KMS-11 (cell line): ENCODE measurements around the gene PLXNA4.

Experiments
- H2AFZ ChIP-seq: fragments of 200-600 bp; sonication (generic); 2 replicates; pipeline ENCODE4 v1.6.1; 2016; ENCODE audit warnings: antibody characterized with exemption, mixed run types, low read depth
- H3K27ac ChIP-seq: fragments of 200-600 bp; sonication (generic); 2 replicates; pipeline ENCODE4 v1.6.1; 2016; ENCODE audit warnings: mild to moderate bottlenecking, mixed run types
- H3K27me3 ChIP-seq: fragments of 200-600 bp; sonication (generic); 2 replicates; pipeline ENCODE4 v1.6.1; 2017; ENCODE audit warnings: mild to moderate bottlenecking, low read depth, mixed run types, moderate library complexity; ENCODE audit not compliant: insufficient read depth
- H3K36me3 ChIP-seq: fragments of 200-600 bp; sonication (generic); 2 replicates; pipeline ENCODE4 v1.6.1; 2017; ENCODE audit warnings: mild to moderate bottlenecking, mixed run types; ENCODE audit not compliant: insufficient read depth
- H3K4me1 ChIP-seq: fragments of 200-600 bp; sonication (generic); 2 replicates; pipeline ENCODE4 v1.6.1; 2016; ENCODE audit warnings: mild to moderate bottlenecking, low read depth, mixed run types; ENCODE audit not compliant: poor library complexity, severe bottlenecking
- H3K4me2 ChIP-seq: fragments of 200-600 bp; sonication (generic); 2 replicates; pipeline ENCODE4 v1.7.0; 2016; ENCODE audit warnings: mild to moderate bottlenecking, mixed run types
- H3K4me3 ChIP-seq: fragments of 200-600 bp; sonication (generic); IDR thresholded peaks from 2 replicates; pipeline ENCODE4 v1.6.1; 2017; ENCODE audit warnings: low read depth, low read length, mixed read lengths; ENCODE audit not compliant: insufficient read depth
- H3K79me2 ChIP-seq: fragments of 200-600 bp; sonication (generic); 2 replicates; pipeline ENCODE4 v1.6.1; 2016; ENCODE audit warnings: low read depth, mixed run types; ENCODE audit not compliant: insufficient read depth
- H3K9ac ChIP-seq: fragments of 200-600 bp; sonication (generic); 2 replicates; pipeline ENCODE4 v1.6.1; 2016; ENCODE audit warnings: mild to moderate bottlenecking, mixed run types
- H4K20me1 ChIP-seq: fragments of 200-600 bp; sonication (generic); 2 replicates; pipeline ENCODE4 v1.6.1; 2016; ENCODE audit warnings: mild to moderate bottlenecking, mixed run types; ENCODE audit not compliant: insufficient read depth
- TF ChIP-seq, protein P1 (sequence below): fragments of 200-600 bp; sonication (generic); conservative IDR thresholded peaks from 2 replicates; pipeline ENCODE4 v1.6.1; 2017; ENCODE audit warnings: low read depth, mild to moderate bottlenecking, antibody characterized with exemption, low read length, moderate library complexity, mixed read lengths

PLXNA4 gene

DNA sequence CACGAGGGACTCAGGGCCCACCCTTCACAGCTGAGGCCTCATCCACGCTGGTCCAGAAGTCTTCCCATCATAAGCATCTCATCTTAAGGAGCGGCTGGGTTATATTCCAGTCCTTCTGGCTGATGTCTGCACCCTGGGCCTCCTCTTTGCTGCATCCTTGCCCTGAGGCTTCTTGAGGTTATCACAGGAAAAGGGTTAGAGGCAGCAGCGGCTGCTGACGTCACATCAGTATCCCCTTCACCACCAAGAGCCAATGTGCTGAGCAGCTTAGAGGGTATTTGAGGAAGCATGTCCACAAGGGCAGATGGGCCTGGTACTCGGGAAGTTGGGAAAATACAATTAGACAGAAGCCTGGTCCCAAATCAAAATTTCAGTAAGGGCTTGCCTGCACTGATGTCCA lies 125.1 kb downstream of the PLXNA4 start:
- Histone ChIP-seq H3K4me1 (no peaks in the 10 kb centered on the region), H4K20me1 (no peaks in the 10 kb centered on the region), H3K27me3 (no peaks in the 10 kb centered on the region), H2AFZ (no peak overlapping the region), H3K4me3 (no peak overlapping the region), H3K36me3 (no peaks in the 10 kb centered on the region), H3K9ac (no peak overlapping the region), H3K4me2 (no peak overlapping the region), H3K79me2 (no peaks in the 10 kb centered on the region), H3K27ac (no peak overlapping the region)
- TF ChIP-seq, protein P1, sequence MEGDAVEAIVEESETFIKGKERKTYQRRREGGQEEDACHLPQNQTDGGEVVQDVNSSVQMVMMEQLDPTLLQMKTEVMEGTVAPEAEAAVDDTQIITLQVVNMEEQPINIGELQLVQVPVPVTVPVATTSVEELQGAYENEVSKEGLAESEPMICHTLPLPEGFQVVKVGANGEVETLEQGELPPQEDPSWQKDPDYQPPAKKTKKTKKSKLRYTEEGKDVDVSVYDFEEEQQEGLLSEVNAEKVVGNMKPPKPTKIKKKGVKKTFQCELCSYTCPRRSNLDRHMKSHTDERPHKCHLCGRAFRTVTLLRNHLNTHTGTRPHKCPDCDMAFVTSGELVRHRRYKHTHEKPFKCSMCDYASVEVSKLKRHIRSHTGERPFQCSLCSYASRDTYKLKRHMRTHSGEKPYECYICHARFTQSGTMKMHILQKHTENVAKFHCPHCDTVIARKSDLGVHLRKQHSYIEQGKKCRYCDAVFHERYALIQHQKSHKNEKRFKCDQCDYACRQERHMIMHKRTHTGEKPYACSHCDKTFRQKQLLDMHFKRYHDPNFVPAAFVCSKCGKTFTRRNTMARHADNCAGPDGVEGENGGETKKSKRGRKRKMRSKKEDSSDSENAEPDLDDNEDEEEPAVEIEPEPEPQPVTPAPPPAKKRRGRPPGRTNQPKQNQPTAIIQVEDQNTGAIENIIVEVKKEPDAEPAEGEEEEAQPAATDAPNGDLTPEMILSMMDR = no peak

DNA sequence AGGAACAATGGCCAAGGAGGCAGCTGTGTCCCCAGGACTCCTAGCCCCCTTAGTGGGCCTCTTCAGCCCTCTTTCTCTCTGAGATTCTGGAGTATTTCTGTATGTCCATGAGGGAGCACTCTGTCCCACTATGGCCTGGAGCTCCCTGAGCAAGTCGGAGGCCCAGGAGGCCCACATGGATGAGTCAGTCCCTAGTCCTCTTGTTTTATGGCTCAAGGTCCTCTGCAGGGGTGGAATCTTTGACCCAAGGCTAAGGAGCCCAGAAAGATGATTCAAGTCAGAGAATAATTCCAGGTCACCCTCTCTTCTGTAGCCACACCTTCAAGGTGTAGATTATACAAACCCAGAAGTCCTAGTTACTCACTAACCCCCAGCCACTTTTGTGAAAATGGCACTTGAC lies 125.6 kb downstream of the PLXNA4 start:
- H3K4me1 ChIP-seq = no peaks in the 10 kb centered on the region
- no peaks in the 10 kb centered on the region for H3K36me3 ChIP-seq
- no peak overlapping the region for H2AFZ ChIP-seq
- H3K4me2 ChIP-seq = no peak overlapping the region
- no peaks in the 10 kb centered on the region for H4K20me1 ChIP-seq
- TF ChIP-seq, protein P1 = no peak
- H3K9ac ChIP-seq = no peak overlapping the region
- H3K79me2 ChIP-seq = no peaks in the 10 kb centered on the region
- H3K4me3 ChIP-seq = no peak overlapping the region
- H3K27ac ChIP-seq = no peak overlapping the region
- no peaks in the 10 kb centered on the region for H3K27me3 ChIP-seq

DNA sequence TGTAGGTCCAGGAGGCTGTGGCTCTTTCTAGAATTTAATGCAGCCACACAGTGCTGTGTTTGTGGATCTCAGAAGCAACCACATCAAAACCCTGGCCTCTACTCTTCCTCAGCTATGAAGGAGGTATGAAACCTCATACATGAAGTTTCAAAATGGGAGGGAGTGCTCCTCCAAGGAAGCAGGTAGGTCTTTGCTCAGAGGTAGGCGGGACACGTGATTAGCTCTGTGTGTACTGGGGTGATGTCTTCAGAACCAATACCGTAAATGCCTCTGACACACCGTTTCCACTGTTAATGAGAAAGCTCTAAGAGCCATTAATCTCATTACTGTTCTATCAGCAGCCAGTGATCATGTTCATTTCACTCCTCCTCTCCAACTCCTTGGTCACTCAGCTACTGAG lies 126.1 kb downstream of the PLXNA4 start:
- TF ChIP-seq, protein P1 = no peak
- Histone ChIP-seq H3K4me1 (no peaks in the 10 kb centered on the region), H3K4me3 (no peak overlapping the region), H2AFZ (no peak overlapping the region), H3K27ac (no peak overlapping the region), H3K36me3 (no peaks in the 10 kb centered on the region), H3K9ac (no peak overlapping the region), H3K79me2 (no peaks in the 10 kb centered on the region), H3K27me3 (no peaks in the 10 kb centered on the region), H4K20me1 (no peaks in the 10 kb centered on the region), H3K4me2 (no peak overlapping the region)

DNA sequence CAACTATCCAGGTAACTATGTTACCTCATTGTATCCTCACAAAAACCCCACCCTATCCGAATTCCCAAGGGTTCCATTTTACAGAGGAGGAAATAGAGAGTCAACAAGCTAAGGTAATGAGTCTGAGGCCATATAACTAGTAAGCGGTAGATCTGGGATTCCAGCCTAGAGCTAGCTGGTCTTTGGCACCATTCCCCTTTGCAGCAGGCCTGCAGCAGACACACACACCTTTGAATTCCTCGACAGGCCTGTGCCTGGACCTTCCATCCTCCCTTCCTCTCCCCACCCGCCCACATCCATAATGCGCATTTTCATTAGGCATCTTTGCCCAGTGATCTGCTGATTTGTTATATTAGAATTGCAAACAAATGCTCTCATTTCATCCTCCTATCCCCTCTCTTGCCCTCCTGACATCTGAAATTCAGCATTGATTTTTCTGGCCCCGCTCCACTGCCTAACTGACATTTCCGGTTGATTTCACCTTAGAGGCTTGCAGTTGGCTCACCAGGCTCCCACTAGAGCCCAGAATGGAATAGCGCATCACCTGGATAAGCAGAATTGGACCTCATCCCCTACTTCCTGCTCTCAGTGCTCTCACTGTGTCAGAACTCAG lies 129.5 kb downstream of the PLXNA4 start:
- no peaks in the 10 kb centered on the region for H3K36me3 ChIP-seq
- H3K4me2 ChIP-seq = no peak overlapping the region
- no peaks in the 10 kb centered on the region for H4K20me1 ChIP-seq
- H3K4me1 ChIP-seq = no peaks in the 10 kb centered on the region
- H3K4me3 ChIP-seq = no peak overlapping the region
- no peak overlapping the region for H3K27ac ChIP-seq
- no peaks in the 10 kb centered on the region for H3K27me3 ChIP-seq
- TF ChIP-seq, protein P1 = no peak
- no peaks in the 10 kb centered on the region for H3K79me2 ChIP-seq
- H2AFZ ChIP-seq = no peak overlapping the region
- no peak overlapping the region for H3K9ac ChIP-seq
